22Rv1 (cell line): ENCODE data around the gene COX19.

Experiments used
- ZFX ChIP-seq: fragments of 450-650 bp; IDR thresholded peaks from 2 replicates; pipeline ENCODE4 v1.6.1; 2017; ENCODE audit warnings: antibody characterized with exemption, borderline replicate concordance
- TF ChIP-seq, protein P1 (sequence below): fragments of 450-650 bp; IDR thresholded peaks from 2 replicates; pipeline ENCODE4 v1.5.1; 2017; ENCODE audit warnings: mild to moderate bottlenecking

- TF ChIP-seq, protein P1, sequence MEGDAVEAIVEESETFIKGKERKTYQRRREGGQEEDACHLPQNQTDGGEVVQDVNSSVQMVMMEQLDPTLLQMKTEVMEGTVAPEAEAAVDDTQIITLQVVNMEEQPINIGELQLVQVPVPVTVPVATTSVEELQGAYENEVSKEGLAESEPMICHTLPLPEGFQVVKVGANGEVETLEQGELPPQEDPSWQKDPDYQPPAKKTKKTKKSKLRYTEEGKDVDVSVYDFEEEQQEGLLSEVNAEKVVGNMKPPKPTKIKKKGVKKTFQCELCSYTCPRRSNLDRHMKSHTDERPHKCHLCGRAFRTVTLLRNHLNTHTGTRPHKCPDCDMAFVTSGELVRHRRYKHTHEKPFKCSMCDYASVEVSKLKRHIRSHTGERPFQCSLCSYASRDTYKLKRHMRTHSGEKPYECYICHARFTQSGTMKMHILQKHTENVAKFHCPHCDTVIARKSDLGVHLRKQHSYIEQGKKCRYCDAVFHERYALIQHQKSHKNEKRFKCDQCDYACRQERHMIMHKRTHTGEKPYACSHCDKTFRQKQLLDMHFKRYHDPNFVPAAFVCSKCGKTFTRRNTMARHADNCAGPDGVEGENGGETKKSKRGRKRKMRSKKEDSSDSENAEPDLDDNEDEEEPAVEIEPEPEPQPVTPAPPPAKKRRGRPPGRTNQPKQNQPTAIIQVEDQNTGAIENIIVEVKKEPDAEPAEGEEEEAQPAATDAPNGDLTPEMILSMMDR = no peak
- no peak for TF ChIP-seq ZFX
Measured at GRCh38 chr7:931871-932650, 43.3 kb downstream of the COX19 start.
